Renal cortex interstitium (tissue), 3 donors: ENCODE measurements around the gene ANO3. TPM values are rescaled to one million over a fixed set of nuclear protein-coding genes. Genes with fewer than 3 reads are reported as not detected.

Experiments
- polyA plus RNA-seq, 3 donors: library from polyadenylated mRNA; unstranded; fragments of 120-200 nt; gene quantifications; one replicate each; pipeline ENCODE4 v1.2.1, GENCODE V29; 2013; ENCODE audit not compliant: insufficient read length in 3 of 3

ANO3 gene
- polyA plus RNA-seq, 3 donors, result 3.7 to 4.3 (median 3.9) TPM

Other genes with a start within 250 kb of the ANO3 start
- 1 to 10 TPM; 2.3 to 4.3 (median 2.7) TPM for gene MUC15, start 240.1 kb downstream of the ANO3 start, polyA plus RNA-seq